CD4-positive, alpha-beta T cell treated with Interleukin-17A for 1 hour (primary cell): ENCODE measurements around the gene STUM.
A peak's percentile ranks its signal among the peaks of the same experiment; 100 is the strongest.

Experiments used
- DNase-seq: peaks from one replicate; pipeline ENCODE4 v3.0.0-alpha.2; 2020

Gene STUM

DNA sequence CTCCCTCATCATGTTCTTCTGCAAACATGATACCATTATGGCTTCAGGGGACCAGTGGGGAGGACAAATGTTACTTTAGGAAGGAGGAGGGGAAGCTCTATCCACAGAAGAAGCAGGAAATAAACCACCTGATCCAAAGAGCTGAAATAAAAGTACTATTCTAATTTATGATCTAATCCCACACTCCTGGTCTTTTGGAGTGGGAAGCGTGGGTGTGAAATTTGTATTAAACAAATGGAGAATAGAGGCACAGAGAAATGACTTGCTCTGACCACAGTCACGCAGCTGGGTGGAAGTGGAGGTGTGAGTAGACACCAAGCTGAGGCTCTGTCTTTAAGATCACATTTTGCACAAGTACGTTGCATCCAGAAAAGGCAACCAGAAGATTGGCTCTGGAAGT is 14.5 kb upstream of the STUM start:
- DNase-seq, result no peak

GRCh38 chr1:226534645-226535044 is 13.9 kb upstream of the STUM start:
- no peak for DNase-seq

DNA sequence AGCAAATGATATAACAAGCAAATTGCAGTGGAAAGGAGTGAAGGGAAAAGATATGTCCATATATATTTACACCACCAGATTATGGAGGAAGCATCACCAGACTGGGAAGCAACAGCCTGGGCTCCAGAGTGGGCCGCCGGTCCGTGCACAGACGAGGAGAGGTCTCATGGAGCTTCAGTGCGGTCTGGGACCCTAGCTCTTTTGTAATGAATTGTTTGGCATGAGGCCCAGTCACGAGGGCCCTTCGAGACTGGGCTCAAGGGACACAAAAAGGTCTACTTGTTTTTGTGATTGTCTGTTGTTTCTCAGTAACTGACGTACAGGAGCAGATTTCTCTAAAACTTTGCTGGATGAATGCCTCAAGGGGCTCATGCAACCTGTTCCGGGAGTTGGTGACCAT is 12.9 kb upstream of the STUM start:
- DNase-seq, result no peak

GRCh38 chr1:226541231-226541630 is 7.3 kb upstream of the STUM start:
- no peak for DNase-seq

- no peak for DNase-seq
These were observed 6.6 kb upstream of the STUM start for GRCh38 chr1:226541631-226542622.

DNA sequence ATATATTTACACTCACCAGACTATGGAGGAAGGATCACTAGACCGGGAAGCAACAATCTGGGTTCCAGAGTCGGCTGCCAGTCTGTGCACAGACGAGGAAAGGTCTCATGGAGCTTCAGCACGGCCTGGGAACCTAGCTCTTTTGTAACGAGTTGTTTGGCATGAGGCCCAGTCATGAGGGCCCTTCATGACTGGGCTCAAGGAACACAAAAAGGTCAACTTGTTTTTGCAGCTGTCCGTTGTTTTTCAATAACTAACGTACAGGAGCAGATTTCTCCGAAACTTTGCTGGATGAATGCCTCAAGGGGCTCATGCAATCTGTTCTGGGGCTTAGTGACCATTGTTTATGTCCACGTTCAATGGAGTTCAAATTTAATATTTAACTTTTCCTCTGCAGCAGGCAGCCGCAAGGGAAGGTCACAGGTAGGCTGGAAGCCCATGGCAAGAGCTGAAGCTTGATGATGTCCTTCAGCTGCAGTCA is 5.9 kb upstream of the STUM start:
- no peak for DNase-seq

GRCh38 chr1:226545836-226546596 is 2.5 kb upstream of the STUM start:
- DNase-seq, result no peak

DNA sequence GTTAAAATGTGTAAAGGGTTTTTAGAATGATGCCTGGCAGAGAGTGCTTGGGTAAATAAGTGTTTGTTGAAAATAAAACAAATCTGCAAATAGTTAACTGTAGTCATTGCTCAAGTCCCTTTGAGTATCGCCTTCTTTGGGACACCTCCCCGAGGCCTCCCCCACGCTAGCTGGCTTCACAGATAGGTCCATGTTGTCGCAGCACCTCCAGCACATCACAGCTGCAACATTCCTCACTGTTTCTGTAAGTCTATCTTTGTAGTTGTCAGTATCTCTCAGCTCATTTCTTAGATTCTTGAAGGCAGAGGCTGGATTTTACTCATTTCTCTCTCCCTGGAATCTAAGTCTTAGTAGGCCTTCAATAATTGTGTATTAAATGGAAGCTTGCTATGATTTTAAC is 1.6 kb upstream of the STUM start:
- no peak for DNase-seq

GRCh38 chr1:226547754-226548191 is 791 bp upstream of the STUM start:
- peak; percentile 68 for DNase-seq

GRCh38 chr1:226549094-226549936 is 751 bp downstream of the STUM start:
- DNase-seq, result peak; percentile 5

DNA sequence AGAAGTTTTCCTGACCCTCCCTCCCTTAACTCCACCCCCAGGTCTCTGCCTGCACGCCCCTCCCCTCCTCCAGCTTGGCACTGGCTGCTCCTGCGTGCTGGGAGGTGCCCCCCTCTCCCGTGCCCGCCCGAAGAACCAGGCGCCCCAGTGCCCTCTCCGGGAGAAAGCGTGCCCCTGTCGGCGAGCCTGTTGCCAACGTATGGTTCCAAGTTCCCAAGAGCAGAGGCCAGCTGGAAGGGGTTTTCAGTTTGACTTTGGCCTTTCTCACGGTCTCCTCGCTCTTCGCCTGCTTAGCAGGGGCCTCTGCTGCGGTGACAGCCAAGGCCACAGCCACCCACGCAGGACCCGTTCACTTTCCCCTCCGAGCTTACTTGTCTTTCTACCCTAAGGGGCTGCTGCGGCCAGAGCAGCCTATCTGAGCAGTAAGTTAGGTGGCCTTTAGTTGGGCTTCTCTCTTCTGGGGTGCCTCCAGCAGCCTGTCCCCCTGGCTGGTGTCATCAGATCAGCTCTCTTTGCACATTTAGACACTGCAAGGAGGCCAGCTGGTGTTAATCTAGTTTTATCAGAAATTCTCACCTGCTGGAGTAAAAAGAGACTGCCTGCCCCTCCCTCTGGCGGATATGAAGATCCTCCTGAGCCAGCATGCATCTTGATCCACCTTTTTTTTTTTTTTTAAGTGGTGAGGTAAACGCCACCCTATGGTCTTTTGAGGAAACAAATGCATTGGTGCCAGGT is 1.5 kb downstream of the STUM start:
- DNase-seq, result peak; percentile 11

DNA sequence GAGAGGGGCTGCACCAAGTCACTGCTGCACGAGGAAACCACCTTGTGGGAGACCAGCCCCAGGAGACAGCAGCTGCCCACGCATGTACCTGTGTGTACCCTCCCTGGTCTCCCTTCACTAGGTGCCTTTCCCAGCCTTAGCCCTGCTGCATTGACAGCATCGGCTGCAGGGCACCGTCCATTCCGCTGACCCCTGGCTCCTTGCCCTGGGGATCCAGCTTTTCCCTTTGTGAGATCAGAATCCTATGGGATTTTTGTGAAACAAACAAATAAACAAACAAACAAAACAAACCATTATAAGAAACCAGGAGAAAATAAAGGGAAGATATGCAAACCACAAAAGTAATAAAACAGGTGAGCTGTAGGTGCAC is 2.1 kb downstream of the STUM start:
- no peak for DNase-seq

GRCh38 chr1:226551299-226551698 is 2.7 kb downstream of the STUM start:
- no peak for DNase-seq

GRCh38 chr1:226552061-226552460 is 3.5 kb downstream of the STUM start:
- no peak for DNase-seq

GRCh38 chr1:226553266-226553923 is 4.8 kb downstream of the STUM start:
- no peak for DNase-seq

GRCh38 chr1:226553924-226554282 is 5.3 kb downstream of the STUM start:
- no peak for DNase-seq

DNA sequence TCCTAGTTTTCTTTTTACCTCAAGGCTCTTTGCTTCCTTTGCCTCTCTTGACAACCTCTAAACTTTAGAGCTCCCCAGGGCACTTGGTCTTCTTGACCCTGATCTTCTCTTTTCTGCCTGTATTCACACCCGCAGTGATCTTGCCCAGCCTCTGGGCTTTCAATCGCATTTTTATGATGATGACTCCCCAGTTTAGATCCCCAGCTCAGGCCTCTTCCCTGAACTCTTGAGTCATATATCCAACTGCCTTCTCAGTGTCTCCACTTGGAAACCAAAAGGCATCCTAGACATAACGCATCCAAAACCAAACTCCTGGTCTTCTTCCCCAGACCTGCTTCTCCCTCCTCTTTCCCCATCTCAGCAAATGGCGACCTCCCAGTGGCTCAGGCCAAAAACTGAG is 6.5 kb downstream of the STUM start:
- no peak for DNase-seq

- no peak for DNase-seq
These were observed 8.9 kb downstream of the STUM start for GRCh38 chr1:226557424-226557823.

GRCh38 chr1:226558036-226558650 is 9.6 kb downstream of the STUM start:
- DNase-seq, result no peak

- no peak for DNase-seq
These were observed 11.7 kb downstream of the STUM start for GRCh38 chr1:226560243-226560642.

DNA sequence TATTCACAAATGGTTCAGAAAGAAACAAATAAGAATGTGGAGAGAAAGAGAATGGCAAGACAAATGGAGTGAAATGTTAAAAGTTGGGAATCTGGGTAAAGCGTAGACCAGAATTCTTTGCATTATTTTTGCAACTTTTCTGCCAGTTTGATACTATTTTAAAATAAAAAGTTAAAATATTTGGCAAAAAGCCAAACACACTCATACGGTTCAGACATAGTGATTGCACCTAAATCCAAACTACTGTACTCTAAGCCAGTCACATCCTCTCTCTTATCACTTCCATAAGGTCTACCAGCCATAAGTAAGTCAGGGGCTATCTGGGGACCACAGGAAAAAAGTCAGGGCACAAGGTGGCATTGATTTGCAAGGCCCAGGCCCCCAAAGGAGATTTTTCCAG is 14.4 kb downstream of the STUM start:
- no peak for DNase-seq
